Parathyroid adenoma (tissue), 2 donors: ENCODE measurements around the gene NKRF.

Source experiments
- H2AFZ ChIP-seq: fragments of 300-600 bp; sonication (generic); one replicate; pipeline ENCODE4 v1.7.0; 2017; ENCODE audit warnings: antibody characterized with exemption, mild to moderate bottlenecking
- H3K27ac ChIP-seq: fragments of 300-600 bp; sonication (generic); one replicate; pipeline ENCODE4 v1.7.0; 2017
- H3K27me3 ChIP-seq: fragments of 300-600 bp; sonication (generic); one replicate; pipeline ENCODE4 v1.7.0; 2017; ENCODE audit warnings: low read length; ENCODE audit not compliant: control insufficient read depth, insufficient read depth
- H3K36me3 ChIP-seq: fragments of 300-600 bp; sonication (generic); one replicate; pipeline ENCODE4 v1.7.0; 2017; ENCODE audit warnings: low read length; ENCODE audit not compliant: control insufficient read depth, insufficient read depth
- H3K4me1 ChIP-seq: fragments of 300-600 bp; sonication (generic); one replicate; pipeline ENCODE4 v1.7.0; 2017; ENCODE audit warnings: control low read depth
- H3K4me2 ChIP-seq: fragments of 300-600 bp; sonication (generic); one replicate; pipeline ENCODE4 v1.7.0; 2017; ENCODE audit warnings: low read length
- H3K4me3 ChIP-seq: fragments of 300-600 bp; sonication (generic); one replicate; pipeline ENCODE4 v1.7.0; 2017; ENCODE audit warnings: low read depth, low read length
- H3K79me2 ChIP-seq: fragments of 300-600 bp; sonication (generic); one replicate; pipeline ENCODE4 v1.7.0; 2017; ENCODE audit warnings: control low read depth
- H3K9ac ChIP-seq: fragments of 300-600 bp; sonication (generic); one replicate; pipeline ENCODE4 v1.7.0; 2017; ENCODE audit warnings: mild to moderate bottlenecking
- H3K9me3 ChIP-seq: fragments of 300-600 bp; sonication (generic); one replicate; pipeline ENCODE4 v1.7.0; 2017; ENCODE audit warnings: low read length; ENCODE audit not compliant: control insufficient read depth
- CTCF ChIP-seq: fragments of 300-600 bp; sonication (generic); IDR thresholded peaks from one replicate; pipeline ENCODE4 v1.7.0; 2017; ENCODE audit warnings: antibody characterized with exemption, mild to moderate bottlenecking
- donor health status: primary hyperparathyroidism.

Gene NKRF

GRCh38 chrX:119583431-119584059, 22.7 kb downstream of the NKRF start:
- no peak overlapping the region for H3K9ac ChIP-seq
- no peaks in the 10 kb centered on the region for H3K9me3 ChIP-seq
- no peaks in the 10 kb centered on the region for H3K79me2 ChIP-seq
- H3K27ac ChIP-seq, result no peak overlapping the region
- H3K4me1 ChIP-seq, result no peaks in the 10 kb centered on the region
- H3K4me2 ChIP-seq, result no peak overlapping the region
- H3K36me3 ChIP-seq, result no peaks in the 10 kb centered on the region
- H3K27me3 ChIP-seq, result no peaks in the 10 kb centered on the region
- H2AFZ ChIP-seq, result no peak overlapping the region
- TF ChIP-seq CTCF, result no peak
- no peak overlapping the region for H3K4me3 ChIP-seq

GRCh38 chrX:119579414-119579813, 26.8 kb downstream of the NKRF start:
- no peak overlapping the region for H3K9ac ChIP-seq
- H2AFZ ChIP-seq, result no peak overlapping the region
- H3K79me2 ChIP-seq, result no peaks in the 10 kb centered on the region
- no peak overlapping the region for H3K4me3 ChIP-seq
- no peak overlapping the region for H3K4me2 ChIP-seq
- no peaks in the 10 kb centered on the region for H3K4me1 ChIP-seq
- H3K36me3 ChIP-seq, result no peaks in the 10 kb centered on the region
- no peak overlapping the region for H3K27ac ChIP-seq
- TF ChIP-seq CTCF, result no peak
- H3K9me3 ChIP-seq, result no peaks in the 10 kb centered on the region
- no peaks in the 10 kb centered on the region for H3K27me3 ChIP-seq

GRCh38 chrX:119574394-119575266, 31.6 kb downstream of the NKRF start, which contains the start of gene UBE2A:
UBE2A (plus strand) TSS chrX:119574563; CDS start chrX:119574712, 149 bp downstream.
- Histone ChIP-seq H3K9me3 (no peaks in the 10 kb centered on the region), H3K36me3 (no peaks in the 10 kb centered on the region), H2AFZ (peak within 1 kb of the TSS; percentile 86), H3K4me2 (peak within 1 kb of the TSS; percentile 57), H3K27me3 (no peaks in the 10 kb centered on the region), H3K9ac (peak within 1 kb of the TSS; percentile 91), H3K4me3 (peak within 1 kb of the TSS; percentile 81), H3K27ac (peak within 1 kb of the TSS; percentile 91), H3K79me2 (no peaks in the 10 kb centered on the region), H3K4me1 (no peaks in the 10 kb centered on the region)
- TF ChIP-seq CTCF, result peak; percentile 49

- Histone ChIP-seq H3K4me1 (no peaks in the 10 kb centered on the region), H3K4me2 (peak overlapping the region; percentile 57), H3K9ac (peak overlapping the region; percentile 21), H3K36me3 (no peaks in the 10 kb centered on the region), H2AFZ (peak overlapping the region; percentile 86), H3K27me3 (no peaks in the 10 kb centered on the region), H3K9me3 (no peaks in the 10 kb centered on the region), H3K4me3 (peak overlapping the region; percentile 81), H3K79me2 (no peaks in the 10 kb centered on the region), H3K27ac (peak overlapping the region; percentile 91)
- no peak for TF ChIP-seq CTCF
Measured at GRCh38 chrX:119573840-119574393, 32.3 kb downstream of the NKRF start.
